ENCODE data around the gene DMD. TPM values are rescaled to one million over a fixed set of nuclear protein-coding genes. Genes with fewer than 3 reads are reported as not detected.
A peak's percentile ranks its signal among the peaks of the same experiment; 100 is the strongest.

The DMD gene
- total RNA-seq, 1 donor from 2014 or later: 22.9 TPM

- H3K27ac Mint-ChIP-seq: peak overlapping the region; percentile 56
- peaks cover 5% of the 10 kb centered on the region for H3K36me3 Mint-ChIP-seq (ENCODE audit: low read depth)
- H3K9me3 Mint-ChIP-seq: no peaks in the 10 kb centered on the region
- H3K4me1 Mint-ChIP-seq: peaks cover 35% of the 10 kb centered on the region
- no peak for DNase-seq
- H3K4me3 Mint-ChIP-seq: peak overlapping the region; percentile 11
- POLR2A ChIA-PET: interaction anchor here (0.5 to 1.0 kb wide), 2 partner anchors 28 to 69 kb away, joined by 3 read pairs; no protein-coding TSS in a partner anchor
- CTCF ChIA-PET: interaction anchor here (1.1 kb wide), 1 partner anchor 129 kb away, joined by 3 read pairs; no protein-coding TSS in a partner anchor
- no peaks in the 10 kb centered on the region for H3K27me3 Mint-ChIP-seq
- TF ChIP-seq CTCF (IDR thresholded peaks at IDR 0.05): no peak
- intact Hi-C loops (cut with micrococcal nuclease): loop anchor here (1.0 to 5.0 kb wide), 4 partner anchors 32 to 98 kb away; no protein-coding TSS in a partner anchor
- ATAC-seq (ENCODE audit: low read depth): peak; percentile 90
Observed at GRCh38 chrX:31168551-31168950, 2042.8 kb downstream of the DMD start.

- TF ChIP-seq CTCF (IDR thresholded peaks at IDR 0.05): no peak
- Mint-ChIP-seq H3K9me3 (peaks cover 4% of the 10 kb centered on the region), H3K27me3 (no peaks in the 10 kb centered on the region), H3K36me3 (ENCODE audit: low read depth) (peaks cover 8% of the 10 kb centered on the region), H3K27ac (no peak overlapping the region), H3K4me3 (no peak overlapping the region), H3K4me1 (peaks cover 35% of the 10 kb centered on the region)
- ChIA-PET CTCF (interaction anchor here (0.8 kb wide), 1 partner anchor 128 kb away, joined by 3 read pairs; no protein-coding TSS in a partner anchor), POLR2A (no interaction called here)
- intact Hi-C loops (cut with micrococcal nuclease): loop anchor here (5.0 kb wide), 1 partner anchor 70 kb away; no protein-coding TSS in a partner anchor
- DNase-seq: no peak
- ATAC-seq (ENCODE audit: low read depth): no peak
Observed at GRCh38 chrX:31166832-31167231, 2044.5 kb downstream of the DMD start.

GRCh38 chrX:31166416-31166815, 2044.9 kb downstream of the DMD start:
- H3K4me3 Mint-ChIP-seq: no peak overlapping the region
- DNase-seq: no peak
- H3K36me3 Mint-ChIP-seq (ENCODE audit: low read depth): peaks cover 12% of the 10 kb centered on the region
- ATAC-seq (ENCODE audit: low read depth): no peak
- ChIA-PET POLR2A (no interaction called here), CTCF (interaction anchor here (0.8 kb wide), 1 partner anchor 127 kb away, joined by 3 read pairs; no protein-coding TSS in a partner anchor)
- no peaks in the 10 kb centered on the region for H3K27me3 Mint-ChIP-seq
- H3K27ac Mint-ChIP-seq: no peak overlapping the region
- TF ChIP-seq CTCF (IDR thresholded peaks at IDR 0.05): no peak
- peaks cover 33% of the 10 kb centered on the region for H3K4me1 Mint-ChIP-seq
- peaks cover 4% of the 10 kb centered on the region for H3K9me3 Mint-ChIP-seq
- intact Hi-C loops (cut with micrococcal nuclease): loop anchor here (5.0 kb wide), 1 partner anchor 69 kb away; no protein-coding TSS in a partner anchor

GRCh38 chrX:31165241-31166035, 2045.9 kb downstream of the DMD start:
- no peak overlapping the region for H3K27ac Mint-ChIP-seq
- no peak for TF ChIP-seq CTCF (IDR thresholded peaks at IDR 0.05)
- CTCF ChIA-PET: no interaction called here

GRCh38 chrX:31154946-31155345, 2056.4 kb downstream of the DMD start:
- POLR2A ChIA-PET: no interaction called here

More at GRCh38 chrX:31165241-31166035, 2045.9 kb downstream of the DMD start:
- Mint-ChIP-seq H3K4me3 (no peak overlapping the region), H3K9me3 (peaks cover 4% of the 10 kb centered on the region), H3K27me3 (no peaks in the 10 kb centered on the region), H3K4me1 (peaks cover 23% of the 10 kb centered on the region), H3K36me3 (ENCODE audit: low read depth) (peaks cover 12% of the 10 kb centered on the region)
- intact Hi-C loops (cut with micrococcal nuclease): loop anchor here (5.0 kb wide), 1 partner anchor 68 kb away; no protein-coding TSS in a partner anchor
- no peak for DNase-seq
- POLR2A ChIA-PET: no interaction called here
- no peak for ATAC-seq (ENCODE audit: low read depth)

More at GRCh38 chrX:31154946-31155345, 2056.4 kb downstream of the DMD start:
- ATAC-seq (ENCODE audit: low read depth) (no peak), DNase-seq (no peak)
- TF ChIP-seq CTCF (IDR thresholded peaks at IDR 0.05): no peak
- Mint-ChIP-seq H3K27me3 (no peaks in the 10 kb centered on the region), H3K4me1 (no peaks in the 10 kb centered on the region), H3K9me3 (no peaks in the 10 kb centered on the region), H3K4me3 (no peak overlapping the region), H3K36me3 (ENCODE audit: low read depth) (no peaks in the 10 kb centered on the region), H3K27ac (no peak overlapping the region)
- intact Hi-C loops (cut with micrococcal nuclease): no loop called here
- CTCF ChIA-PET: no interaction called here
